Ishikawa (cell line): ENCODE measurements around the gene CNTNAP2.

ENCODE experiments used
- CEBPB ChIP-seq: IDR thresholded peaks from 2 replicates; pipeline ENCODE4 v1.6.1; 2012
- CREB1 ChIP-seq: IDR thresholded peaks from 2 replicates; pipeline ENCODE4 v1.6.1; 2012; ENCODE audit warnings: low read depth
- EGR1 ChIP-seq: IDR thresholded peaks from 2 replicates; pipeline ENCODE4 v1.6.1; 2012
- FOXM1 ChIP-seq: IDR thresholded peaks from 2 replicates; pipeline ENCODE4 v1.6.1; 2012; ENCODE audit warnings: low read depth, borderline replicate concordance
- TEAD4 ChIP-seq: IDR thresholded peaks from 2 replicates; pipeline ENCODE4 v1.6.1; 2012
- YY1 ChIP-seq: IDR thresholded peaks from 2 replicates; pipeline ENCODE4 v1.6.1; 2012; ENCODE audit warnings: low read depth
- TF ChIP-seq, protein P1 (sequence below): IDR thresholded peaks from 2 replicates; pipeline ENCODE4 v1.6.1; 2012

- TF ChIP-seq, protein P1, sequence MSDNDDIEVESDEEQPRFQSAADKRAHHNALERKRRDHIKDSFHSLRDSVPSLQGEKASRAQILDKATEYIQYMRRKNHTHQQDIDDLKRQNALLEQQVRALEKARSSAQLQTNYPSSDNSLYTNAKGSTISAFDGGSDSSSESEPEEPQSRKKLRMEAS: no peak
- no peak for TF ChIP-seq CEBPB
- TF ChIP-seq TEAD4: no peak
- no peak for TF ChIP-seq CREB1
- no peak for TF ChIP-seq YY1
- no peak for TF ChIP-seq FOXM1
- TF ChIP-seq EGR1: no peak
Measured at GRCh38 chr7:147678943-147679342, 1562.3 kb downstream of the CNTNAP2 start.
